H9 (cell line): ENCODE results near the gene ATXN3L. TPM values are rescaled to one million over a fixed set of nuclear protein-coding genes. Genes with fewer than 3 reads are reported as not detected.

ENCODE experiments used
- DNase-seq: peaks from one replicate; pipeline ENCODE4 v3.0.0-alpha.2; 2017
- H2AFZ ChIP-seq: one replicate; pipeline ENCODE4 v1.6.1; 2013; ENCODE audit warnings: mild to moderate bottlenecking, low read length, control low read depth, moderate library complexity
- H2AK5ac ChIP-seq: 2 replicates; pipeline ENCODE4 v1.6.1; 2013; ENCODE audit warnings: low read length, control low read depth, mixed read lengths; ENCODE audit not compliant: insufficient read length
- H2BK120ac ChIP-seq: one replicate; pipeline ENCODE4 v1.6.1; 2013; ENCODE audit warnings: low read depth, mild to moderate bottlenecking, low read length, control low read depth, inconsistent platforms; ENCODE audit not compliant: poor library complexity, severe bottlenecking
- H2BK12ac ChIP-seq: 2 replicates; pipeline ENCODE4 v1.6.1; 2013; ENCODE audit warnings: low read length, control low read depth, mixed read lengths, low read depth; ENCODE audit not compliant: insufficient read length
- H2BK15ac ChIP-seq: 2 replicates; pipeline ENCODE4 v1.6.1; 2013; ENCODE audit warnings: low read depth, low read length, control low read depth
- H2BK20ac ChIP-seq: one replicate; pipeline ENCODE4 v1.6.1; 2013; ENCODE audit warnings: low read depth, mild to moderate bottlenecking, low read length, control low read depth, inconsistent platforms; ENCODE audit not compliant: poor library complexity, severe bottlenecking
- H2BK5ac ChIP-seq: 2 replicates; pipeline ENCODE4 v1.6.1; 2013; ENCODE audit warnings: low read length, control low read depth, mixed read lengths; ENCODE audit not compliant: insufficient read length
- H3K14ac ChIP-seq: 2 replicates; pipeline ENCODE4 v1.6.1; 2013; ENCODE audit warnings: low read length, control low read depth; ENCODE audit not compliant: insufficient read depth
- H3K18ac ChIP-seq: 2 replicates; pipeline ENCODE4 v1.6.1; 2013; ENCODE audit warnings: low read depth, mild to moderate bottlenecking, mixed read lengths, low read length, control low read depth; ENCODE audit not compliant: insufficient read length
- H3K23ac ChIP-seq: 2 replicates; pipeline ENCODE4 v1.6.1; 2013; ENCODE audit warnings: low read length, control low read depth, mixed read lengths, low read depth; ENCODE audit not compliant: insufficient read length
- H3K23me2 ChIP-seq: 2 replicates; pipeline ENCODE4 v1.6.1; 2013; ENCODE audit warnings: low read depth, mild to moderate bottlenecking, mixed read lengths, low read length, control low read depth; ENCODE audit not compliant: insufficient read length, poor library complexity, severe bottlenecking
- H3K27ac ChIP-seq: 2 replicates; pipeline ENCODE4 v1.5.1; 2013; ENCODE audit warnings: low read length, control low read depth, mixed read lengths, low read depth; ENCODE audit not compliant: insufficient read length
- H3K27me3 ChIP-seq: 2 replicates; pipeline ENCODE4 v1.6.1; 2013; ENCODE audit warnings: low read length, control low read depth, inconsistent platforms; ENCODE audit not compliant: insufficient read depth
- H3K4ac ChIP-seq: 2 replicates; pipeline ENCODE4 v1.6.1; 2013; ENCODE audit warnings: low read depth, mild to moderate bottlenecking, control low read depth, inconsistent platforms, low read length, moderate library complexity
- H3K4me1 ChIP-seq: 2 replicates; pipeline ENCODE4 v1.6.1; 2013; ENCODE audit warnings: low read length, control low read depth, inconsistent platforms; ENCODE audit not compliant: insufficient read depth
- H3K4me2 ChIP-seq: 2 replicates; pipeline ENCODE4 v1.6.1; 2013; ENCODE audit warnings: low read length, control low read depth, mixed read lengths; ENCODE audit not compliant: insufficient read length, insufficient read depth
- H3K56ac ChIP-seq: 2 replicates; pipeline ENCODE4 v1.6.1; 2013; ENCODE audit warnings: low read depth, mild to moderate bottlenecking, mixed read lengths, low read length, control low read depth; ENCODE audit not compliant: insufficient read length
- H3K79me1 ChIP-seq: 2 replicates; pipeline ENCODE4 v1.6.1; 2013; ENCODE audit warnings: low read depth, mild to moderate bottlenecking, moderate library complexity, low read length, control low read depth, inconsistent platforms; ENCODE audit not compliant: insufficient read depth, poor library complexity, severe bottlenecking
- H3K79me2 ChIP-seq: 2 replicates; pipeline ENCODE4 v1.6.1; 2013; ENCODE audit warnings: low read length, control low read depth, inconsistent platforms; ENCODE audit not compliant: insufficient read depth
- H3K9ac ChIP-seq: 2 replicates; pipeline ENCODE4 v1.6.1; 2013; ENCODE audit warnings: low read length, control low read depth, mixed read lengths; ENCODE audit not compliant: insufficient read length; ENCODE audit errors: extremely low read depth
- H3K9me3 ChIP-seq: one replicate; pipeline ENCODE4 v1.6.1; 2013; ENCODE audit warnings: low read depth, low read length, inconsistent platforms; ENCODE audit not compliant: control insufficient read depth
- H3T11ph ChIP-seq: one replicate; pipeline ENCODE4 v1.6.1; 2013; ENCODE audit warnings: mild to moderate bottlenecking, low read length, control low read depth, inconsistent platforms
- H4K20me1 ChIP-seq: one replicate; pipeline ENCODE4 v1.6.1; 2013; ENCODE audit not compliant: control insufficient read depth, insufficient read length, insufficient read depth
- H4K5ac ChIP-seq: 2 replicates; pipeline ENCODE4 v1.6.1; 2013; ENCODE audit warnings: low read depth, mild to moderate bottlenecking, mixed read lengths, low read length, control low read depth; ENCODE audit not compliant: insufficient read length
- H4K8ac ChIP-seq: replicated peaks from 2 replicates; pipeline ENCODE4 v1.6.1; 2013; ENCODE audit warnings: low read length, control low read depth, mixed read lengths, low read depth; ENCODE audit not compliant: insufficient read length
- H4K91ac ChIP-seq: 2 replicates; pipeline ENCODE4 v1.6.1; 2013; ENCODE audit warnings: low read depth, mild to moderate bottlenecking, moderate library complexity, mixed read lengths, low read length, control low read depth; ENCODE audit not compliant: insufficient read length
- H3K27ac Mint-ChIP-seq, 3 experiments: 2 replicates in 2 of 3; 3 replicates in 1 of 3; pipeline ENCODE4 v1.8.0; 2020 to 2021; ENCODE audit warnings: mixed read lengths in 3 of 3, mild to moderate bottlenecking in 1 of 3, moderate library complexity in 1 of 3
- H3K27me3 Mint-ChIP-seq: 2 replicates; pipeline ENCODE4 v1.8.0; 2021; ENCODE audit warnings: low read depth, mild to moderate bottlenecking, moderate library complexity, mixed read lengths
- H3K36me3 Mint-ChIP-seq, 3 experiments: 2 replicates in 2 of 3; 3 replicates in 1 of 3; pipeline ENCODE4 v1.8.0; 2020 to 2021; ENCODE audit warnings: low read depth in 3 of 3, mixed read lengths in 3 of 3; ENCODE audit not compliant: insufficient read depth in 1 of 3
- H3K4me1 Mint-ChIP-seq, 2 experiments: 2 replicates each; pipeline ENCODE4 v1.8.0; 2020; ENCODE audit warnings: mixed read lengths in 2 of 2
- H3K4me3 Mint-ChIP-seq, 2 experiments: 2 replicates in 1 of 2; 3 replicates in 1 of 2; pipeline ENCODE4 v1.8.0; 2020 to 2021; ENCODE audit warnings: mild to moderate bottlenecking in 2 of 2, mixed read lengths in 2 of 2, moderate library complexity in 1 of 2
- H3K9me3 Mint-ChIP-seq, 2 experiments: 2 replicates in 1 of 2; 3 replicates in 1 of 2; pipeline ENCODE4 v1.8.0; 2020; ENCODE audit warnings: mild to moderate bottlenecking in 2 of 2, mixed read lengths in 2 of 2, moderate library complexity in 1 of 2
- WGBS: extraction: QIAGEN DNeasy Blood & Tissue Kit; methylation state at CpG from one replicate; pipeline ENCODE4 v1.1.7; 2013; ENCODE audit warnings: missing lambda C conversion rate, low lambda C conversion rate, mixed read lengths; ENCODE audit not compliant: insufficient read length; ENCODE audit errors: extremely low coverage; 5-methylcytosine and 5-hydroxymethylcytosine counted together
- total RNA-seq: library from RNA; stranded (reverse); gene quantifications from 2 replicates; pipeline ENCODE4 v1.2.1, GENCODE V29; 2021
- TF ChIP-seq, protein P1 (sequence below): fragments of 200-600 bp; sonication (generic); conservative IDR thresholded peaks from 3 replicates; pipeline ENCODE4 v1.8.0; 2021; ENCODE audit warnings: antibody characterized with exemption, mild to moderate bottlenecking

ATXN3L gene
- total RNA-seq, 1 experiment from 2014 or later: not detected

DNA sequence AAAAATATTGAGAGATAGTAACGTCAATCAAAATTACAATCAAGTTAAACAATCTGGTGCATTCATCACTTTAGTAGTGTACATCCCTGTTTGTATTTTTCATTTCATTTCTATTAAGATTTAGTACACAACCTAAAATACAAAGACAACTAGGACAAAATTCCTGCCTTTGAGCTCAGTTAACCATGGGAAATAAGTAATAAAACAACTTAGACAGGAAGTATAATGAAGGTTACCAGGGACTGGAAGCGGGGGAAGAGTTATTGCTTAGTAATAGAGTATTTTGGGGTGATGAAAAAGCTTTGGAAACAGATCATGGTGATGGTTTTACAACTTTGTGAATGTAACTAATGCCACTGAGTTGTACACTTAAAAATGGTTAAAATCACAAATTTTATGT is 25.6 kb upstream of the ATXN3L start:
- Mint-ChIP-seq H3K36me3 (peaks cover 0 to 6% (median 0%) of the 10 kb centered on the region in 3 experiments; a peak in 2 of 7 replicates), H3K27ac (no peak overlapping the region), H3K4me3 (no peak overlapping the region), H3K27me3 (no peaks in the 10 kb centered on the region; the same call in 1 of the 2 replicates), H3K4me1 (peaks cover 0 to 4% of the 10 kb centered on the region in 2 experiments; a peak in 1 of 4 replicates), H3K9me3 (peaks cover 53 to 74% of the 10 kb centered on the region in 2 experiments)
- Histone ChIP-seq H4K20me1 (no peaks in the 10 kb centered on the region), H3K4me2 (no peak overlapping the region), H3K27ac (no peak overlapping the region), H2BK15ac (no peak overlapping the region), H3K23ac (no peak overlapping the region), H2BK5ac (no peak overlapping the region), H3K23me2 (no peaks in the 10 kb centered on the region), H3K18ac (no peak overlapping the region), H3K4me1 (0 out of 2 replicates have a peak, but pooled peaks cover 2% of the 10 kb centered on the region), H4K91ac (no peak overlapping the region), H4K5ac (no peak overlapping the region), H3K9me3 (no peaks in the 10 kb centered on the region), H3K27me3 (no peaks in the 10 kb centered on the region), H3T11ph (no peak overlapping the region), H3K79me2 (no peaks in the 10 kb centered on the region), H3K56ac (no peak overlapping the region), H3K79me1 (no peaks in the 10 kb centered on the region), H4K8ac (no peak overlapping the region), H2AFZ (no peak overlapping the region), H2BK12ac (no peak overlapping the region), H3K14ac (no peak overlapping the region), H2BK120ac (no peak overlapping the region), H2AK5ac (no peak overlapping the region), H2BK20ac (no peak overlapping the region), H3K4ac (no peak overlapping the region), H3K9ac (no peak overlapping the region)
- no CpG with 5 or more reads among the region's 2 CpGs for WGBS
- TF ChIP-seq, protein P1, sequence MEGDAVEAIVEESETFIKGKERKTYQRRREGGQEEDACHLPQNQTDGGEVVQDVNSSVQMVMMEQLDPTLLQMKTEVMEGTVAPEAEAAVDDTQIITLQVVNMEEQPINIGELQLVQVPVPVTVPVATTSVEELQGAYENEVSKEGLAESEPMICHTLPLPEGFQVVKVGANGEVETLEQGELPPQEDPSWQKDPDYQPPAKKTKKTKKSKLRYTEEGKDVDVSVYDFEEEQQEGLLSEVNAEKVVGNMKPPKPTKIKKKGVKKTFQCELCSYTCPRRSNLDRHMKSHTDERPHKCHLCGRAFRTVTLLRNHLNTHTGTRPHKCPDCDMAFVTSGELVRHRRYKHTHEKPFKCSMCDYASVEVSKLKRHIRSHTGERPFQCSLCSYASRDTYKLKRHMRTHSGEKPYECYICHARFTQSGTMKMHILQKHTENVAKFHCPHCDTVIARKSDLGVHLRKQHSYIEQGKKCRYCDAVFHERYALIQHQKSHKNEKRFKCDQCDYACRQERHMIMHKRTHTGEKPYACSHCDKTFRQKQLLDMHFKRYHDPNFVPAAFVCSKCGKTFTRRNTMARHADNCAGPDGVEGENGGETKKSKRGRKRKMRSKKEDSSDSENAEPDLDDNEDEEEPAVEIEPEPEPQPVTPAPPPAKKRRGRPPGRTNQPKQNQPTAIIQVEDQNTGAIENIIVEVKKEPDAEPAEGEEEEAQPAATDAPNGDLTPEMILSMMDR: no peak
- no peak for DNase-seq
